Upper lobe of left lung (tissue), 4 donors: Measurements from ENCODE around the gene TDRD1.
A peak's percentile ranks its signal among the peaks of the same experiment; 100 is the strongest.

Source experiments
- CTCF ChIP-seq, 6 experiments: fragments of 450-650 bp in 4 of 6; fragments of 200-600 bp in 2 of 6; sonication (generic) in 2 of 6; IDR thresholded peaks; one replicate each; pipeline ENCODE4 v1.5.1; 2016 to 2019; ENCODE audit warnings: antibody characterized with exemption in 6 of 6
- EP300 ChIP-seq, 4 donors: sonication (generic); formaldehyde crosslinking; IDR thresholded peaks; one replicate each; pipeline ENCODE4 v1.5.1; 2017; ENCODE audit warnings: antibody characterized with exemption in 4 of 4, control low read depth in 2 of 4
- POLR2A ChIP-seq, 4 donors: fragments of 450-650 bp; IDR thresholded peaks; one replicate each; pipeline ENCODE4 v1.5.1; 2016 to 2017; ENCODE audit warnings: antibody characterized with exemption in 4 of 4, mild to moderate bottlenecking in 2 of 4
- POLR2AphosphoS5 ChIP-seq, 2 donors: sonication (generic); formaldehyde crosslinking; IDR thresholded peaks; one replicate each; pipeline ENCODE4 v1.5.1; 2017; ENCODE audit warnings: antibody characterized with exemption in 2 of 2

- TF ChIP-seq CTCF (IDR thresholded peaks at IDR 0.05), result no peak
- peak in 1 of 4 donors; percentile 20 for TF ChIP-seq EP300 (IDR thresholded peaks at IDR 0.05)
- TF ChIP-seq POLR2A (IDR thresholded peaks at IDR 0.05), result no peak
- peak; percentile 42 to 58 for TF ChIP-seq POLR2AphosphoS5 (IDR thresholded peaks at IDR 0.05)
Observed at GRCh38 chr10:114174695-114175188, 4.4 kb upstream of the TDRD1 start.
